GM19035 (cell line): ENCODE measurements around the gene NCR3LG1.
"Not testable (repeated sequence)": the region's sequence is repeated elsewhere in the genome, so short reads cannot be mapped to it uniquely, and the experiment has no call there.

Source experiments
- ATAC-seq: cut with Tn5 transposase; IDR thresholded peaks from one replicate; pipeline ENCODE4 v1.9.1; 2021; ENCODE audit not compliant: unreplicated experiment

The NCR3LG1 gene

DNA sequence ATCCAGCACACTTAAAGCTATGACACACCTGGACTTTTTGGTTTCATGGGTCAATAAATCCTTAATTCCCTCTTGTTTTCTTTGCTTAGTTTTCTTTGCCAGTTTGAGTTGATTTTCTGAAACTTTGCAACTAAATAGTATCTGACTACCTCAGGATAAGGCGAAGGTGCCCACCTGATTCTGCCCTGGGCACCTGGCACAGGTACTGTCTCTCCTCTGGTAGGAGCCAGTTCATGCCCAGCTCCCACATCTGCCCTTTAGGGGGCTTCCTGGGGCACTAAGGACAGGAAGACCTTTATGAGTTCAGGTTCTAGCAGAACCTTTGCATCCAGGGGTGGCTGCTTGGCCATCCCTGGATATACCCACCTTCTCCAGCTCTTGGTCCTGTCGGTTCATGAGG lies 56.4 kb downstream of the NCR3LG1 start:
- ATAC-seq = no peak

- no peak for ATAC-seq
Observed at GRCh38 chr11:17408641-17409040, 57.0 kb downstream of the NCR3LG1 start.

GRCh38 chr11:17410606-17411379 lies 59.2 kb downstream of the NCR3LG1 start:
- ATAC-seq = no peak

- no peak for ATAC-seq
Observed at GRCh38 chr11:17411418-17411817, 59.8 kb downstream of the NCR3LG1 start.

DNA sequence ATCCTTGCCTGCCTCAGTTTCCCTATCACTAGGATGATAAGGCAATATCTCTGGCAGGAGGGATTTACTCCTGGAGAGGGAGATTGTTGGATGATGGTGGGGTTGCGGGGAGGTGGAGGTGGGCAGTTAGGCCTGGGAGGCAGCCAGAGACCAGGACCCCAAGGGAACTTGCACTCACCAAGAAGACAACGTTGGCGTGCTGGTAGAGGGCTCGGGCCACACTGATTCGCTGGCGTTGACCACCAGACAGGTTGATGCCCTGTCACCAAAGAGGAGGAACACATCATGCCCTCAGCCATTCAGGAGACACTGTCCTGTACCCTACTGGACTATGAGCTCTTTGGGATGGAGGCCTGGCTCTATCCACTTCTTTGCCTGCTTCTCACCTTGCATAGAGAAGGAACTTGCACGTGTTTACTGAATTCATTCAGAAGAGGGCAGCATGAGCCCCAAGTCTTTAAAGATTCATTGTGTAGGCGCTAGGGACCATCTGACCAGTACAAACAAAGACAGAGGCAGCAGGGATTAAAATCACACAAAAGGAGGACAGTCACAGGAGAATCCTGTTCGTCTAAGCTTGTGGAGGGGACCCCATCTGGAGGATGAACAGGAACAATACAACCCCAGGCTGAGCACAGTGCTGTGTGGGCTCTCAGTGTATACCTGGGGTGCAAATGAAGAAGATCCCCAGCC lies 61.0 kb downstream of the NCR3LG1 start:
- ATAC-seq = no peak

- no peak for ATAC-seq
Observed at GRCh38 chr11:17413414-17414316, 62.1 kb downstream of the NCR3LG1 start.

DNA sequence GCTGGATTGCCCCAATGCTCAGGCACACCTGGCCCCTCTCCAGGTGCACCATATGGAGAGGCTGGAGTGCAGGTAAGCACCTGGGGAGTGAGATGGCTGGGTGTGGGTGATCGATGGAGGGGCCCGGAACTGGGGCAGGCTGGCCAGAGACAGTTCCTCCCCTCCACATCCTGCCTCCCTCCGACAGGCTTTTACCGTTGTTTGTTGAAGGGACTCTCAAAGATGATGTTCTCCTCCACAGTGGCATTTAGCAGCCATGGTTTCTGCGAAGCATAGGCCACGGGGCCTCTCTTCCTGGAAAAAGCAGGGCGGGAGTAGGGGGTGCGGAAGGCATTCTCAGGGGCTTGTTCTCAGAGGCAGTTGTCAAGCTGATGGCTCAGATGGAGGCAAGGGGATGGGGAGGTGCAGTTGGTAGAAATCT lies 62.7 kb downstream of the NCR3LG1 start:
- no peak for ATAC-seq

- ATAC-seq = no peak
Observed at GRCh38 chr11:17414992-17415391, 63.4 kb downstream of the NCR3LG1 start.

GRCh38 chr11:17415523-17416104 lies 64.0 kb downstream of the NCR3LG1 start:
- ATAC-seq = no peak

DNA sequence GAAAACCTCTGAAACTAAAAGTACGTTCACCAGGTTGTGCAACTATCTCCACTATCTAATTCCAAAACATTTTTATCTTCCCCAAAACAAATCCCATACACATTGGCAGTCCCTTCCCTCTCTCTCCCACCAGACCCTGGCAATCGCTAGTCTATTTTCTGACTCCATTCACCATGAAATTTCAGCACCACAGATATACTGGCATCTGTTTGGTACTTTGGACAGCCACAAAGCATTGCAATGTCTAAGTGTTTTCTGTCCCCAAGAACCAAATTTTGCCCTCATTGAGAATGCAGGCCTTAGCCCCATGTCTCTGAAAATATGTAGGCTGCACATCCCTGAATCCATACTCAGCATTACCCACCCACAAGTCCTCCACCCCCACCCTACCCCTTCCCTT lies 64.9 kb downstream of the NCR3LG1 start:
- no peak for ATAC-seq

GRCh38 chr11:17418444-17419081 lies 67.0 kb downstream of the NCR3LG1 start:
- no peak for ATAC-seq

DNA sequence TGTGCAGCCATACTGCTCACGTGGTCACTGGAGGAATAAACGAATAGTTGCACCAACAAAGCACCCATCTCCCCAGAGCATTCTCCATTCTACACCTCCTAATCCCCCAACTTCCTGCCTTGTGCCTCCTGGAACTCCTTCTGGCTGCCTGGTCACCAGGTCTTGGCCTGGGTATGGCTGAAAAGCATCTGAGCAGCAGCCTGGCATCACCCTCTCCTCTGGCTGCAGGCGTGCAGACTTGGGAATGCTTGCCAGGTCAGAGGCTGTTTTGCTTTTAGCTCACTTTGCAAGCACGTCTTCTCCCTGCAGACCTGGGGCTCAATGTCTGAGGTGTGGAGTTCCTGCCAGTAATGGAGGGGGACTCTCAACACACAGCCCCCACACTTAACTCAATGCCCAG lies 70.2 kb downstream of the NCR3LG1 start:
- no peak for ATAC-seq

GRCh38 chr11:17423533-17424310 lies 72.1 kb downstream of the NCR3LG1 start:
- ATAC-seq = no peak

DNA sequence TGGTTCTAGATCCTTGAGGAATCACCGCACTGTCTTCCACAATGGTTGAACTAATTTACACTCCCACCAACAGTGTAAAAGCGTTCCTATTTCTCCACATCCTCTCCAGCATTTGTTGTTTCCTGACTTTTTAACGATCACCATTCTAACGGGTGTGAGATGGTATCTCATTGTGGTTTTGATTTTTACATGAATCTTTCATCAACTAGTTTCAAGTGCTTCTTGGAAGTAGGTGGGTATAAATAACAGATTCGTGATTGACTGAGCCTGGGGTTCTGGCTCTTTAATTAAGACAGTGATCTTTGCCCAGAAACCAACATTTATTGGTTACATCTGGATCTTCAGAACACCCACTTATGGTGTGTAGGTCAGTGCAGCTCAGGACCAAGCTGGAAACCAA lies 74.6 kb downstream of the NCR3LG1 start:
- ATAC-seq = not testable (repeated sequence)
